KMS-11 (cell line): ENCODE measurements around the gene ALDH5A1.

ENCODE experiments used
- H2AFZ ChIP-seq: fragments of 200-600 bp; sonication (generic); 2 replicates; pipeline ENCODE4 v1.6.1; 2016; ENCODE audit warnings: antibody characterized with exemption, mixed run types, low read depth
- H3K27ac ChIP-seq: fragments of 200-600 bp; sonication (generic); 2 replicates; pipeline ENCODE4 v1.6.1; 2016; ENCODE audit warnings: mild to moderate bottlenecking, mixed run types
- H3K27me3 ChIP-seq: fragments of 200-600 bp; sonication (generic); 2 replicates; pipeline ENCODE4 v1.6.1; 2017; ENCODE audit warnings: mild to moderate bottlenecking, low read depth, mixed run types, moderate library complexity; ENCODE audit not compliant: insufficient read depth
- H3K36me3 ChIP-seq: fragments of 200-600 bp; sonication (generic); 2 replicates; pipeline ENCODE4 v1.6.1; 2017; ENCODE audit warnings: mild to moderate bottlenecking, mixed run types; ENCODE audit not compliant: insufficient read depth
- H3K4me1 ChIP-seq: fragments of 200-600 bp; sonication (generic); 2 replicates; pipeline ENCODE4 v1.6.1; 2016; ENCODE audit warnings: mild to moderate bottlenecking, low read depth, mixed run types; ENCODE audit not compliant: poor library complexity, severe bottlenecking
- H3K4me2 ChIP-seq: fragments of 200-600 bp; sonication (generic); 2 replicates; pipeline ENCODE4 v1.7.0; 2016; ENCODE audit warnings: mild to moderate bottlenecking, mixed run types
- H3K4me3 ChIP-seq: fragments of 200-600 bp; sonication (generic); IDR thresholded peaks from 2 replicates; pipeline ENCODE4 v1.6.1; 2017; ENCODE audit warnings: low read depth, low read length, mixed read lengths; ENCODE audit not compliant: insufficient read depth
- H3K79me2 ChIP-seq: fragments of 200-600 bp; sonication (generic); 2 replicates; pipeline ENCODE4 v1.6.1; 2016; ENCODE audit warnings: low read depth, mixed run types; ENCODE audit not compliant: insufficient read depth
- H3K9ac ChIP-seq: fragments of 200-600 bp; sonication (generic); 2 replicates; pipeline ENCODE4 v1.6.1; 2016; ENCODE audit warnings: mild to moderate bottlenecking, mixed run types
- H4K20me1 ChIP-seq: fragments of 200-600 bp; sonication (generic); 2 replicates; pipeline ENCODE4 v1.6.1; 2016; ENCODE audit warnings: mild to moderate bottlenecking, mixed run types; ENCODE audit not compliant: insufficient read depth
- CTCF ChIP-seq: fragments of 200-600 bp; sonication (generic); conservative IDR thresholded peaks from 2 replicates; pipeline ENCODE4 v1.6.1; 2017; ENCODE audit warnings: low read depth, mild to moderate bottlenecking, antibody characterized with exemption, low read length, moderate library complexity, mixed read lengths

ALDH5A1 gene

GRCh38 chr6:24455061-24455460 is 39.7 kb upstream of the ALDH5A1 start:
- Histone ChIP-seq H3K79me2 (no peaks in the 10 kb centered on the region), H3K27me3 (no peaks in the 10 kb centered on the region), H3K4me1 (no peaks in the 10 kb centered on the region), H3K36me3 (no peaks in the 10 kb centered on the region), H2AFZ (no peak overlapping the region), H3K4me2 (no peak overlapping the region), H3K27ac (no peak overlapping the region), H3K9ac (no peak overlapping the region), H4K20me1 (no peaks in the 10 kb centered on the region), H3K4me3 (no peak overlapping the region)
- TF ChIP-seq CTCF: no peak

- Histone ChIP-seq H2AFZ (no peak overlapping the region), H3K4me3 (no peak overlapping the region), H4K20me1 (no peaks in the 10 kb centered on the region), H3K79me2 (no peaks in the 10 kb centered on the region), H3K4me2 (no peak overlapping the region), H3K9ac (no peak overlapping the region), H3K27me3 (no peaks in the 10 kb centered on the region), H3K27ac (no peak overlapping the region), H3K36me3 (no peaks in the 10 kb centered on the region), H3K4me1 (no peaks in the 10 kb centered on the region)
- TF ChIP-seq CTCF: no peak
Observed at GRCh38 chr6:24458134-24458533, 36.6 kb upstream of the ALDH5A1 start.

- H3K79me2 ChIP-seq: no peaks in the 10 kb centered on the region
- no peak overlapping the region for H3K27ac ChIP-seq
- no peaks in the 10 kb centered on the region for H3K27me3 ChIP-seq
- no peaks in the 10 kb centered on the region for H4K20me1 ChIP-seq
- no peak for TF ChIP-seq CTCF
- no peak overlapping the region for H2AFZ ChIP-seq
- no peak overlapping the region for H3K9ac ChIP-seq
- H3K4me2 ChIP-seq: no peak overlapping the region
- H3K36me3 ChIP-seq: no peaks in the 10 kb centered on the region
- H3K4me3 ChIP-seq: no peak overlapping the region
- H3K4me1 ChIP-seq: no peaks in the 10 kb centered on the region
Observed at GRCh38 chr6:24458941-24459340, 35.8 kb upstream of the ALDH5A1 start.

GRCh38 chr6:24460966-24461365 is 33.8 kb upstream of the ALDH5A1 start:
- Histone ChIP-seq H3K9ac (no peak overlapping the region), H3K36me3 (no peaks in the 10 kb centered on the region), H3K4me1 (no peaks in the 10 kb centered on the region), H3K79me2 (no peaks in the 10 kb centered on the region), H2AFZ (no peak overlapping the region), H3K4me2 (no peak overlapping the region), H4K20me1 (no peaks in the 10 kb centered on the region), H3K27ac (no peak overlapping the region), H3K4me3 (no peak overlapping the region), H3K27me3 (no peaks in the 10 kb centered on the region)
- TF ChIP-seq CTCF: no peak
